GM20431 (cell line): ENCODE results near the gene LRRC66.

Experiments used
- in situ Hi-C: fragments of 300-500 bp; cut with MseI, MboI; formaldehyde crosslinking; loops from one replicate; pipeline ENCODE4 v1.15.0; 2020; ENCODE audit warnings: low sequenced_read_pairs; ENCODE audit not compliant: unreplicated experiment

Gene LRRC66

GRCh38 chr4:52019936-52020657 is at the start of gene LRRC66:
Gene LRRC66, minus strand, starts transcription at chr4:52020363. Its CDS starts 2,750 bp downstream, at chr4:52017613.
- in situ Hi-C loops, result no loop called here

GRCh38 chr4:52069571-52069970 is 49.4 kb upstream of the LRRC66 start:
- in situ Hi-C loops, result no loop called here

GRCh38 chr4:52059372-52059771 is 39.2 kb upstream of the LRRC66 start:
- in situ Hi-C loops, result no loop called here

- in situ Hi-C loops, result no loop called here
These were observed 38.1 kb upstream of the LRRC66 start for GRCh38 chr4:52058275-52058674.

- in situ Hi-C loops, result no loop called here
These were observed 37.0 kb upstream of the LRRC66 start for GRCh38 chr4:52057196-52057595.

- in situ Hi-C loops, result no loop called here
These were observed 34.1 kb upstream of the LRRC66 start for GRCh38 chr4:52054254-52054653.

- in situ Hi-C loops, result no loop called here
These were observed 32.3 kb upstream of the LRRC66 start for GRCh38 chr4:52052475-52052780.

GRCh38 chr4:52051615-52052474 is 31.7 kb upstream of the LRRC66 start:
- in situ Hi-C loops, result no loop called here

GRCh38 chr4:52051213-52051614 is 31.1 kb upstream of the LRRC66 start, which contains the start of gene SPATA18:
Gene SPATA18, plus strand, starts transcription at chr4:52051304. Its CDS starts 401 bp downstream, at chr4:52051705.
- in situ Hi-C loops, result no loop called here

- in situ Hi-C loops, result no loop called here
These were observed 29.1 kb upstream of the LRRC66 start for GRCh38 chr4:52049266-52049665.

GRCh38 chr4:52045028-52045427 is 24.9 kb upstream of the LRRC66 start:
- in situ Hi-C loops, result no loop called here

- in situ Hi-C loops, result no loop called here
These were observed 18.1 kb upstream of the LRRC66 start, which contains the start of gene SGCB for GRCh38 chr4:52038103-52038912. Gene SGCB, minus strand, starts transcription at chr4:52038299. Its CDS starts 40 bp downstream, at chr4:52038259.

- in situ Hi-C loops, result no loop called here
These were observed 17.5 kb upstream of the LRRC66 start for GRCh38 chr4:52037689-52038102.

- in situ Hi-C loops, result no loop called here
These were observed 16.8 kb upstream of the LRRC66 start for GRCh38 chr4:52036886-52037530.

- in situ Hi-C loops, result no loop called here
These were observed 15.0 kb upstream of the LRRC66 start for GRCh38 chr4:52035190-52035589.

GRCh38 chr4:52032005-52032404 is 11.8 kb upstream of the LRRC66 start:
- in situ Hi-C loops, result no loop called here

- in situ Hi-C loops, result no loop called here
These were observed 8.8 kb upstream of the LRRC66 start for GRCh38 chr4:52028970-52029369.

GRCh38 chr4:52017814-52018213 is 2.3 kb downstream of the LRRC66 start:
- in situ Hi-C loops, result no loop called here

- in situ Hi-C loops, result no loop called here
These were observed 3.2 kb downstream of the LRRC66 start for GRCh38 chr4:52016981-52017380.

- in situ Hi-C loops, result no loop called here
These were observed 4.8 kb downstream of the LRRC66 start for GRCh38 chr4:52015366-52015765.
